Loucy (cell line): ENCODE results near the gene QDPR.

ENCODE experiments used
- CTCF ChIP-seq: fragments of 200-600 bp; sonication (generic); conservative IDR thresholded peaks from 2 replicates; pipeline ENCODE4 v1.5.1; 2014; ENCODE audit warnings: mild to moderate bottlenecking, antibody characterized with exemption, low read length
- EZH2phosphoT487 ChIP-seq: fragments of 200-600 bp; IDR thresholded peaks from 2 replicates; pipeline ENCODE4 v1.6.1; 2018; ENCODE audit warnings: antibody characterized with exemption, mild to moderate bottlenecking, moderate library complexity, borderline replicate concordance

- TF ChIP-seq CTCF (no peak), EZH2phosphoT487 (no peak)
Observed at GRCh38 chr4:17557880-17558279, 46.0 kb upstream of the QDPR start.
